H1 (cell line): ENCODE data around the gene AGAP1.

Source experiments
- CTCF ChIP-seq, 3 experiments: IDR thresholded peaks; 1 replicate in 2 of 3; 2 replicates in 1 of 3; pipeline versions ENCODE4 v1.5.1 to v1.6.1; 2011; ENCODE audit warnings: low read length in 3 of 3, mild to moderate bottlenecking in 3 of 3, inconsistent platforms in 2 of 3, low read depth in 1 of 3, moderate library complexity in 1 of 3; ENCODE audit not compliant: insufficient read depth in 1 of 3; ENCODE audit errors: control extremely low read depth in 1 of 3
- EP300 ChIP-seq, 2 experiments: IDR thresholded peaks; 1 replicate in 1 of 2; 2 replicates in 1 of 2; pipeline ENCODE4 v1.6.1; 2011 to 2012; ENCODE audit warnings: low read depth in 2 of 2, low read length in 2 of 2, mild to moderate bottlenecking in 2 of 2, borderline replicate concordance in 1 of 2, inconsistent platforms in 1 of 2, moderate library complexity in 1 of 2
- JUND ChIP-seq: IDR thresholded peaks from 2 replicates; pipeline ENCODE4 v1.6.1; 2011; ENCODE audit warnings: mild to moderate bottlenecking, improper control_type of control experiment, low read length
- KDM5A ChIP-seq: fragments of 200-600 bp; IDR thresholded peaks from 2 replicates; pipeline ENCODE4 v1.7.1; 2012; ENCODE audit warnings: mild to moderate bottlenecking, low read length, inconsistent platforms, mixed read lengths
- MAX ChIP-seq: IDR thresholded peaks from 2 replicates; pipeline ENCODE4 v1.6.1; 2012; ENCODE audit warnings: inconsistent platforms
- POLR2A ChIP-seq, 2 experiments: IDR thresholded peaks; 1 replicate in 1 of 2; 2 replicates in 1 of 2; pipeline ENCODE4 v1.6.1; 2011; ENCODE audit warnings: low read depth in 2 of 2, low read length in 2 of 2, mild to moderate bottlenecking in 2 of 2; ENCODE audit errors: control extremely low read depth in 1 of 2
- POLR2AphosphoS5 ChIP-seq: IDR thresholded peaks from 2 replicates; pipeline ENCODE4 v1.6.1; 2011; ENCODE audit warnings: low read depth, low read length
- RAD21 ChIP-seq, 2 experiments: IDR thresholded peaks in 1 of 2; conservative IDR thresholded peaks in 1 of 2; 2 replicates each; pipeline ENCODE4 v1.6.1; 2011; ENCODE audit warnings: low read depth in 2 of 2, low read length in 2 of 2, improper control_type of control experiment in 1 of 2, inconsistent platforms in 1 of 2, mild to moderate bottlenecking in 1 of 2, moderate library complexity in 1 of 2
- RFX5 ChIP-seq: IDR thresholded peaks from 2 replicates; pipeline ENCODE4 v1.6.1; 2011; ENCODE audit warnings: low read depth, low read length, improper control_type of control experiment, borderline replicate concordance
- SAP30 ChIP-seq: fragments of 300-600 bp; sonication (generic); IDR thresholded peaks from 2 replicates; pipeline ENCODE4 v1.7.1; 2012; ENCODE audit warnings: low read length, moderate library complexity, mild to moderate bottlenecking, inconsistent platforms; ENCODE audit not compliant: insufficient read depth, insufficient replicate concordance
- SP1 ChIP-seq: IDR thresholded peaks from 2 replicates; pipeline ENCODE4 v1.6.1; 2011; ENCODE audit warnings: low read depth, low read length
- SUZ12 ChIP-seq: fragments of 200-600 bp; sonication (generic); IDR thresholded peaks from 2 replicates; pipeline ENCODE4 v1.6.1; 2012; ENCODE audit warnings: mild to moderate bottlenecking, inconsistent platforms, low read length, moderate library complexity, mixed read lengths
- USF2 ChIP-seq: IDR thresholded peaks from 2 replicates; pipeline ENCODE4 v1.6.1; 2011; ENCODE audit warnings: low read length, improper control_type of control experiment

GRCh38 chr2:235917506-235917905 lies 423.7 kb downstream of the AGAP1 start:
- TF ChIP-seq KDM5A (no peak), USF2 (no peak), MAX (no peak), SP1 (no peak), JUND (no peak), CTCF (IDR thresholded peaks at IDR 0.05; ENCODE audit: control extremely low read depth in 1 of 3, insufficient read depth in 1 of 3, low read depth in 1 of 3, low read length in 3 of 3) (no peak), RAD21 (IDR thresholded peaks at IDR 0.05 in 1 of 2, conservative IDR thresholded peaks at IDR 0.05 in 1 of 2; ENCODE audit: low read depth in 2 of 2, low read length in 2 of 2) (no peak), SAP30 (no peak), EP300 (IDR thresholded peaks at IDR 0.05; ENCODE audit: borderline replicate concordance in 1 of 2, low read depth in 2 of 2, low read length in 2 of 2) (no peak), POLR2AphosphoS5 (no peak), RFX5 (no peak), SUZ12 (no peak), POLR2A (IDR thresholded peaks at IDR 0.05; ENCODE audit: control extremely low read depth in 1 of 2, low read depth in 2 of 2, low read length in 2 of 2) (no peak)
